ENCODE measurements around the gene TMEM221.

The TMEM221 gene

GRCh38 chr19:17486545-17487240, 38.2 kb upstream of the TMEM221 start:
- no peak for DNase-seq (ENCODE audit: extremely low read depth, insufficient read length)
- TF ChIP-seq, protein P1, sequence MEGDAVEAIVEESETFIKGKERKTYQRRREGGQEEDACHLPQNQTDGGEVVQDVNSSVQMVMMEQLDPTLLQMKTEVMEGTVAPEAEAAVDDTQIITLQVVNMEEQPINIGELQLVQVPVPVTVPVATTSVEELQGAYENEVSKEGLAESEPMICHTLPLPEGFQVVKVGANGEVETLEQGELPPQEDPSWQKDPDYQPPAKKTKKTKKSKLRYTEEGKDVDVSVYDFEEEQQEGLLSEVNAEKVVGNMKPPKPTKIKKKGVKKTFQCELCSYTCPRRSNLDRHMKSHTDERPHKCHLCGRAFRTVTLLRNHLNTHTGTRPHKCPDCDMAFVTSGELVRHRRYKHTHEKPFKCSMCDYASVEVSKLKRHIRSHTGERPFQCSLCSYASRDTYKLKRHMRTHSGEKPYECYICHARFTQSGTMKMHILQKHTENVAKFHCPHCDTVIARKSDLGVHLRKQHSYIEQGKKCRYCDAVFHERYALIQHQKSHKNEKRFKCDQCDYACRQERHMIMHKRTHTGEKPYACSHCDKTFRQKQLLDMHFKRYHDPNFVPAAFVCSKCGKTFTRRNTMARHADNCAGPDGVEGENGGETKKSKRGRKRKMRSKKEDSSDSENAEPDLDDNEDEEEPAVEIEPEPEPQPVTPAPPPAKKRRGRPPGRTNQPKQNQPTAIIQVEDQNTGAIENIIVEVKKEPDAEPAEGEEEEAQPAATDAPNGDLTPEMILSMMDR (IDR thresholded peaks at IDR 0.05; ENCODE audit: insufficient read depth, low read length, poor library complexity, severe bottlenecking): no peak
- Histone ChIP-seq H3K4me3 (replicated peaks; ENCODE audit: low read depth, low read length) (no peak overlapping the region), H3K27me3 (replicated peaks; ENCODE audit: control insufficient read depth, insufficient read depth, low read length) (no peaks in the 10 kb centered on the region), H3K36me3 (ENCODE audit: control insufficient read depth, insufficient read depth, low read length) (no peaks in the 10 kb centered on the region; the same call in 1 of the 2 replicates)

DNA sequence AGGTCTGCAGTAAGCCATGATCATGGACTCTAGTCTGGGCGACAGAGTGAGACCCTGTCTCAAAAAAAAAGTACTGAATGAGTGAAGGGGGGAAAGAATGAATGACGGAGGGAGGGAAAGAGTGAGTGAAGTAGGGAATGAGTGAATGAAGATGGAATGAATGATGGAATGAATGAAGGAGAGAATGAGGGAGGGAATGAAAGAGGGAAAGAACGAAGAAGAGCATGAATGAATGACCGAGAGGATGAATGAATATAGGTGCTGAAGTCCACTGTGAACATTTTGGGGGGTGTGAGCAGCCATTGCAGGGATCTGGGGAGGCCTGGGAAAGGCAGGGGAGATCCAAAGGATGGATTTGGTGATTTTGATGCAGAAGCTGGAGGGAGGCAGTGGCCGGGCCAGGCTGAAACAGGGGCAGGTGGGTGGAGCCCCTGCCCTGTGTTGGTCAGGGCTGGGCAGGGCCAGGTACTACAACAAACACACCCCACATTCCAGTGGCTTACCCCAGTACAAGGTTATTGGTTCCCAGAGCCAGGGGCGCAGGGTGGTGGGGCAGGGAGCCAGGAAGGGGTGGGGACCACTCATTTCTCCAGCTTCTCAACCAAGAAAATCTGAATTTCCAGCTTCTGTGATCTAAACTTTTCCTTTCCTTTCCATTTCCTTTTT, 36.2 kb upstream of the TMEM221 start:
- Histone ChIP-seq H3K27me3 (replicated peaks; ENCODE audit: control insufficient read depth, insufficient read depth, low read length) (no peaks in the 10 kb centered on the region), H3K36me3 (ENCODE audit: control insufficient read depth, insufficient read depth, low read length) (no peaks in the 10 kb centered on the region), H3K4me3 (replicated peaks; ENCODE audit: low read depth, low read length) (no peak overlapping the region)
- TF ChIP-seq, protein P1 (IDR thresholded peaks at IDR 0.05; ENCODE audit: insufficient read depth, low read length, poor library complexity, severe bottlenecking): no peak
- DNase-seq (ENCODE audit: extremely low read depth, insufficient read length): no peak

DNA sequence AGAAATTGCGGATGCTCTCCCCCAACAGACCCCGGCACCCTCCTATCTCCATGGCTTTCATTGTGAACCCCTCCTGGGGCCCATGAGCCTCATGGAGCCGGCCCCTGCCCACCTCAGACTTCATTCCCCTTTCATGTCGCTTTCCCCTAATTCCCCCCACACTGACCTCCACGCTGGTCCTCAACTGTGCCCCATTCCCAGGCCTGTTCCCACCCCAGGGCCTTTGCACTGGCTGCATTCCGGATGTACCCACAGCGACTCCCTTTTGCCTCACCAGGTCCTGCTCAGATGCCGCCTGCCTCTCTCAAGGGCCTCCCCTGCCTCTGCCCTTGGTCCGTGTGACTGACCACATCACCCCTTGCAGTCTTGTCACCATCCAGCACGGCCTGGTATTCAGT, 35.1 kb upstream of the TMEM221 start:
- TF ChIP-seq, protein P1 (IDR thresholded peaks at IDR 0.05; ENCODE audit: insufficient read depth, low read length, poor library complexity, severe bottlenecking): no peak

GRCh38 chr19:17482877-17483604, 34.6 kb upstream of the TMEM221 start:
- TF ChIP-seq, protein P1 (IDR thresholded peaks at IDR 0.05; ENCODE audit: insufficient read depth, low read length, poor library complexity, severe bottlenecking): no peak
- Histone ChIP-seq H3K4me3 (replicated peaks; ENCODE audit: low read depth, low read length) (no peak overlapping the region), H3K27me3 (replicated peaks; ENCODE audit: control insufficient read depth, insufficient read depth, low read length) (no peaks in the 10 kb centered on the region), H3K36me3 (ENCODE audit: control insufficient read depth, insufficient read depth, low read length) (no peaks in the 10 kb centered on the region)
- no peak for DNase-seq (ENCODE audit: extremely low read depth, insufficient read length)

More for the DNA sequence above, 35.1 kb upstream of the TMEM221 start:
- Histone ChIP-seq H3K27me3 (replicated peaks; ENCODE audit: control insufficient read depth, insufficient read depth, low read length) (no peaks in the 10 kb centered on the region), H3K36me3 (ENCODE audit: control insufficient read depth, insufficient read depth, low read length) (no peaks in the 10 kb centered on the region), H3K4me3 (replicated peaks; ENCODE audit: low read depth, low read length) (no peak overlapping the region)
- DNase-seq (ENCODE audit: extremely low read depth, insufficient read length): no peak

DNA sequence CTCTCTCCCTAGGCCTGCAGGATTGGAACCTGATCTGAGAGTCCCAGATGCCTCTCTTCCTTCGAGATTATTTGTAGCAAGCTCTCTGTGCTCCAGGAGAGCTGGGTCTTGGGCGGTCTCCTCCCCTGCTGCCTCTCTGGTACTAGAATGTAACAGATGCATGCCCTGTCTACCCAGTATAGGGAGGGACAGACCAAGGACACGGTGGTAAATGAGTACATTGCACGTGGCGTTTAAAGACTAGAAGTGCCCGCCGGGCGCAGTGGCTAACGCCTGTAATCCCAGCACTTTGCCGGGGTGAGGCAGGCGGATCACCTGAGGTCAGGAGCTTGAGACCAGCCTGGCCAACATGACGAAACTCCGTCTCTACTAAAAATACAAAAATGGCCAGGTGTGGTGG, 33.5 kb upstream of the TMEM221 start:
- no peak overlapping the region for H3K4me3 ChIP-seq (replicated peaks; ENCODE audit: low read depth, low read length)
- no peak for DNase-seq (ENCODE audit: extremely low read depth, insufficient read length)
- TF ChIP-seq, protein P1 (IDR thresholded peaks at IDR 0.05; ENCODE audit: insufficient read depth, low read length, poor library complexity, severe bottlenecking): no peak
- H3K27me3 ChIP-seq (replicated peaks; ENCODE audit: control insufficient read depth, insufficient read depth, low read length): no peaks in the 10 kb centered on the region
- H3K36me3 ChIP-seq (ENCODE audit: control insufficient read depth, insufficient read depth, low read length): no peaks in the 10 kb centered on the region

Data from GM06990 (cell line).